SK-N-SH (cell line): ENCODE data around the gene KSR2. TPM values are rescaled to one million over a fixed set of nuclear protein-coding genes. Genes with fewer than 3 reads are reported as not detected.

Source experiments
- CTCF ChIA-PET: fragments of 300-600, 350-600 bp; formaldehyde crosslinking; extraction: SDS; loops from one replicate; lab custom pipeline; 2021; lab: Yijun Ruan, JAX
- POLR2A ChIA-PET: fragments of 350-600 bp; sonication (Branson Sonifier 250); formaldehyde crosslinking; extraction: SDS; loops from one replicate; lab custom pipeline; 2020; ENCODE audit warnings: antibody characterized with exemption, inconsistent platforms; lab: Yijun Ruan, JAX
- DNase-seq: peaks from one replicate; pipeline ENCODE4 v3.0.0; 2012
- H2AFZ ChIP-seq: fragments of 200-600 bp; sonication (generic); 2 replicates; pipeline ENCODE4 v1.8.1; 2016; ENCODE audit warnings: antibody characterized with exemption, mild to moderate bottlenecking, low read depth
- H3F3A ChIP-seq: fragments of 200-600 bp; sonication (generic); replicated peaks from 2 replicates; pipeline ENCODE3; 2016; ENCODE audit warnings: antibody characterized with exemption, mild to moderate bottlenecking; ENCODE audit not compliant: insufficient read depth
- H3K27ac ChIP-seq, 2 experiments: fragments of 200-500 bp in 1 of 2; fragments of 200-600 bp in 1 of 2; sonication (Bioruptor generic) in 1 of 2; sonication (generic), shearing (Covaris generic) in 1 of 2; 2 replicates each; pipeline versions ENCODE4 v1.5.1 to v1.6.1; 2014 to 2016; ENCODE audit warnings: low read depth in 2 of 2, inconsistent platforms in 1 of 2, low read length in 1 of 2, mild to moderate bottlenecking in 1 of 2, mixed read lengths in 1 of 2
- H3K27me3 ChIP-seq: fragments of 200-600 bp; sonication (generic), shearing (Covaris generic); 2 replicates; pipeline ENCODE4 v1.6.1; 2016; ENCODE audit warnings: mixed run types; ENCODE audit not compliant: insufficient read depth
- H3K36me3 ChIP-seq, 2 experiments: fragments of 200-500 bp in 1 of 2; fragments of 200-600 bp in 1 of 2; sonication (Bioruptor generic) in 1 of 2; sonication (generic) in 1 of 2; replicated peaks in 1 of 2; 2 replicates each; pipeline versions ENCODE3 to v1.5.1; 2014 to 2016; ENCODE audit warnings: low read length in 1 of 2, mild to moderate bottlenecking in 1 of 2; ENCODE audit not compliant: insufficient read depth in 2 of 2, control insufficient read depth in 1 of 2
- H3K4me1 ChIP-seq, 2 experiments: fragments of 200-500 bp in 1 of 2; fragments of 200-600 bp in 1 of 2; sonication (Bioruptor generic) in 1 of 2; sonication (generic), shearing (Covaris generic) in 1 of 2; 2 replicates each; pipeline versions ENCODE4 v1.5.1 to v1.6.1; 2014 to 2016; ENCODE audit warnings: low read depth in 1 of 2, low read length in 1 of 2, mixed run types in 1 of 2; ENCODE audit not compliant: insufficient read depth in 2 of 2, control insufficient read depth in 1 of 2
- H3K4me2 ChIP-seq: fragments of 200-600 bp; sonication (generic), shearing (Covaris generic); 2 replicates; pipeline ENCODE4 v1.6.1; 2017; ENCODE audit warnings: mixed run types
- H3K4me3 ChIP-seq, 2 experiments: fragments of 200-500 bp in 1 of 2; fragments of 200-600 bp in 1 of 2; sonication (Bioruptor generic) in 1 of 2; sonication (generic), shearing (Covaris generic) in 1 of 2; 2 replicates each; pipeline versions ENCODE4 v1.5.1 to v1.8.1; 2014 to 2016; ENCODE audit warnings: low read depth in 2 of 2, inconsistent platforms in 1 of 2, low read length in 1 of 2, mild to moderate bottlenecking in 1 of 2, mixed read lengths in 1 of 2, moderate library complexity in 1 of 2
- H3K79me2 ChIP-seq: fragments of 200-600 bp; sonication (generic); 2 replicates; pipeline ENCODE4 v1.8.1; 2017; ENCODE audit warnings: mild to moderate bottlenecking; ENCODE audit not compliant: insufficient read depth
- H3K9ac ChIP-seq: fragments of 200-600 bp; sonication (generic); 2 replicates; pipeline ENCODE4 v1.6.1; 2017; ENCODE audit warnings: mixed run types
- H3K9me2 ChIP-seq: fragments of 200-600 bp; sonication (generic); 2 replicates; pipeline ENCODE4 v1.6.1; 2017; ENCODE audit warnings: mixed run types
- H3K9me3 ChIP-seq: fragments of 200-600 bp; sonication (generic); 2 replicates; pipeline ENCODE4 v1.6.1; 2017; ENCODE audit warnings: mixed run types, mild to moderate bottlenecking, moderate library complexity
- H4K20me1 ChIP-seq: fragments of 200-600 bp; sonication (generic); 2 replicates; pipeline ENCODE4 v1.6.1; 2017; ENCODE audit warnings: mild to moderate bottlenecking, mixed run types; ENCODE audit not compliant: insufficient read depth
- CHD2 ChIP-seq: fragments of 150-350 bp; IDR thresholded peaks from 2 replicates; pipeline ENCODE4 v1.6.1; 2018; ENCODE audit warnings: low read length; ENCODE audit not compliant: partially characterized antibody
- EP300 ChIP-seq, 2 experiments: IDR thresholded peaks; 2 replicates each; pipeline versions ENCODE4 v1.4.0 to v1.6.1; 2012; ENCODE audit warnings: borderline replicate concordance in 1 of 2, low read depth in 1 of 2, low read length in 1 of 2
- EZH2phosphoT487 ChIP-seq: fragments of 200-600 bp; sonication (generic); IDR thresholded peaks from 2 replicates; pipeline ENCODE4 v1.6.1; 2017; ENCODE audit warnings: low read depth, mixed run types, mild to moderate bottlenecking, antibody characterized with exemption, moderate library complexity, borderline replicate concordance
- FOSL2 ChIP-seq: IDR thresholded peaks from 2 replicates; pipeline ENCODE4 v1.4.0; 2012; ENCODE audit warnings: low read depth, mild to moderate bottlenecking, moderate library complexity, borderline replicate concordance
- FOXJ3 ChIP-seq: sonication (generic); formaldehyde crosslinking; IDR thresholded peaks from 2 replicates; pipeline ENCODE4 v1.5.1; 2020; ENCODE audit warnings: mild to moderate bottlenecking, missing genetic modification reagents
- GATA2 ChIP-seq: sonication (generic); formaldehyde crosslinking; IDR thresholded peaks from 2 replicates; pipeline ENCODE4 v1.5.0; 2020; ENCODE audit warnings: mild to moderate bottlenecking, missing genetic modification reagents
- JUND ChIP-seq: IDR thresholded peaks from 2 replicates; pipeline ENCODE4 v1.4.0; 2012
- MEF2A ChIP-seq: IDR thresholded peaks from 2 replicates; pipeline ENCODE4 v1.4.0; 2012; ENCODE audit warnings: low read depth, borderline replicate concordance
- MXI1 ChIP-seq: IDR thresholded peaks from 2 replicates; pipeline ENCODE4 v1.6.1; 2012; ENCODE audit warnings: mild to moderate bottlenecking, low read depth, low read length, improper control_type of control experiment
- NFIC ChIP-seq: IDR thresholded peaks from 2 replicates; pipeline ENCODE4 v1.4.0; 2012; ENCODE audit warnings: borderline replicate concordance
- POLR2AphosphoS5 ChIP-seq: IDR thresholded peaks from 2 replicates; pipeline ENCODE4 v1.6.1; 2012; ENCODE audit warnings: low read depth, low read length
- RAD21 ChIP-seq: IDR thresholded peaks from 2 replicates; pipeline ENCODE4 v1.6.1; 2012; ENCODE audit warnings: mild to moderate bottlenecking, low read length
- TAF1 ChIP-seq: IDR thresholded peaks from 2 replicates; pipeline ENCODE4 v1.6.1; 2012; ENCODE audit warnings: low read depth, mild to moderate bottlenecking, low read length, moderate library complexity, borderline replicate concordance
- TCF12 ChIP-seq: IDR thresholded peaks from 2 replicates; pipeline ENCODE4 v1.4.0; 2012
- TEAD4 ChIP-seq: IDR thresholded peaks from 2 replicates; pipeline ENCODE4 v1.4.0; 2012; ENCODE audit warnings: mild to moderate bottlenecking, borderline replicate concordance; ENCODE audit not compliant: insufficient read depth
- WGBS: methylation state at CpG from one replicate; pipeline ENCODE4 v1.1.6; 2017; ENCODE audit warnings: low lambda C conversion rate; 5-methylcytosine and 5-hydroxymethylcytosine counted together
- polyA plus RNA-seq, 3 experiments: library from polyadenylated mRNA; depleted of rRNA; stranded (reverse); fragments of >200 nt; gene quantifications; 2 replicates each; pipeline ENCODE4 v1.2.3, GENCODE V29; 2012
- TF ChIP-seq, protein P1 (sequence below): fragments of 150-350 bp; IDR thresholded peaks from 2 replicates; pipeline ENCODE4 v1.6.1; 2016; ENCODE audit warnings: mild to moderate bottlenecking, low read depth, low read length
- TF ChIP-seq, protein P2 (sequence below): IDR thresholded peaks from 2 replicates; pipeline ENCODE4 v1.4.0; 2012; ENCODE audit warnings: low read depth, borderline replicate concordance
- TF ChIP-seq, protein P3 (sequence below): IDR thresholded peaks from 2 replicates; pipeline ENCODE4; 2012
- TF ChIP-seq, protein P4 (sequence below): fragments of 150-350 bp; IDR thresholded peaks from 2 replicates; pipeline ENCODE4 v1.6.1; 2017; ENCODE audit warnings: antibody characterized with exemption, low read length, low read depth, borderline replicate concordance
- TF ChIP-seq, protein P5 (sequence below): IDR thresholded peaks from 2 replicates; pipeline ENCODE4 v1.4.0; 2012; ENCODE audit warnings: low read depth, borderline replicate concordance
- TF ChIP-seq, protein P6 (sequence below): IDR thresholded peaks from 2 replicates; pipeline ENCODE4 v1.6.1; 2012; ENCODE audit warnings: mild to moderate bottlenecking, low read depth, low read length, moderate library complexity

Gene KSR2
- polyA plus RNA-seq, 1 of the 3 experiments (the other 2 are of a cell fraction), result 0.12 TPM

DNA sequence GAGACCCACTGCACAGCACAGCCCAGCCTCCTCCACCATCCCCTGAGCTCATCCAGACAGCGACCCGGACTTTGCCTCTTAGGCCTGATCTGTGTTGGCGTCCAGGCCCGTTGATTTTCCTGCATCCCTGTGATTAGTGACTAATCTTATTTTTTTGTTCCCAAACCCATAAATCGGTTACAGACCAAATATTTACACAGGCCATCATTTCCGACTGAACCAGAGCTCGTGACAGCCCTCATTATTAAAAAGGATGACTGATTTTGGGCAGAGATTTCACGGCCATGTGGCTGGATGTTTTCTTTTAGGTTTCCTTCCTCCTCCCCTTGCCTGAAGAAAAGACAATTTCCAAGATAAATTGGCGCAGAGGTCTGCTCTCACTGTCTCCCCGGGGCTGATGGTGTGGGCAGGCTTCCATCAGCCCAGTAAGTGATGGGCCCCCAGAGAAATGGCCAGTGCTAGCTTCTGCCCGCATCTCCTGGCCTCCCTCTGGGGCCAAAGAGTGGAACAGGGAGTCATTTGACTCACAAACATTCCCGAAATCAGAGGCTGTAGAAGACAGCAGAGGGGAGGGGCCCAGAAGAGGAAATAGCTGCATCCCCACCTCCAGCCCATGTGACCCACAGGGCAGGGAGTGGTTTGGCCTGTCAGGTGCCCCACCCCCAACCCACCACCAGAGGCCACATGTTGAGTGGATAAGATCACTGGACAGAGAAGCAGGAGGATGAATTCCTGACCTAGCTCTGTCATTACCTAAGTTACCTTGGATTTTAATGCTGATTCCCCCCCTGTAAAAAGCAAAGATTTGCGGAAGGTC is 283.5 kb downstream of the KSR2 start:
- Histone ChIP-seq H2AFZ (peak overlapping the region; percentile 69; the same call in 1 of the 2 replicates), H3K4me1 (peaks cover 32 to 44% of the 10 kb centered on the region in 2 experiments), H3K79me2 (no peaks in the 10 kb centered on the region), H3K27ac (peak overlapping the region; percentile 94 to 97), H3K9ac (peak overlapping the region; percentile 75), H3F3A (peaks cover 41% of the 10 kb centered on the region), H3K27me3 (no peaks in the 10 kb centered on the region), H3K4me3 (peak overlapping the region; percentile 6 to 54; a peak in 2 of 4 replicates), H3K9me3 (no peaks in the 10 kb centered on the region), H3K9me2 (no peaks in the 10 kb centered on the region), H3K4me2 (peak overlapping the region; percentile 70), H4K20me1 (no peaks in the 10 kb centered on the region), H3K36me3 (no peaks in the 10 kb centered on the region)
- WGBS, result 7% methylated on average over 13 of the region's 13 CpGs
- DNase-seq, result peak; percentile 84
- CTCF ChIA-PET, result interaction anchor here (0.6 to 2.2 kb wide), 14 partner anchors 11 to 318 kb away, joined by 3 to 19 read pairs (median 4); no protein-coding TSS in a partner anchor
- POLR2A ChIA-PET, result interaction anchor here (0.8 to 1.3 kb wide), 4 partner anchors 12 to 322 kb away, joined by 3 to 7 read pairs (median 4); no protein-coding TSS in a partner anchor
- TF ChIP-seq TEAD4 (peak; percentile 86), EP300 (IDR thresholded peaks at IDR 0.05; ENCODE audit: borderline replicate concordance in 1 of 2, low read depth in 1 of 2, low read length in 1 of 2) (peak; percentile 86 to 96), FOSL2 (peak; percentile 59), JUND (peak; percentile 78), FOXJ3 (CRISPR knock-in tag) (peak; percentile 95), TAF1 (no peak), TCF12 (peak; percentile 93), CHD2 (peak; percentile 75), NFIC (peak; percentile 43), POLR2AphosphoS5 (peak; percentile 73; the same call in 1 of the 2 replicates), GATA2 (CRISPR knock-in tag) (peak; percentile 86), RAD21 (peak; percentile 40), MEF2A (peak; percentile 28; the same call in 1 of the 2 replicates), EZH2phosphoT487 (no peak), MXI1 (no peak; the same call in none of the 2 replicates)
- TF ChIP-seq, protein P1, sequence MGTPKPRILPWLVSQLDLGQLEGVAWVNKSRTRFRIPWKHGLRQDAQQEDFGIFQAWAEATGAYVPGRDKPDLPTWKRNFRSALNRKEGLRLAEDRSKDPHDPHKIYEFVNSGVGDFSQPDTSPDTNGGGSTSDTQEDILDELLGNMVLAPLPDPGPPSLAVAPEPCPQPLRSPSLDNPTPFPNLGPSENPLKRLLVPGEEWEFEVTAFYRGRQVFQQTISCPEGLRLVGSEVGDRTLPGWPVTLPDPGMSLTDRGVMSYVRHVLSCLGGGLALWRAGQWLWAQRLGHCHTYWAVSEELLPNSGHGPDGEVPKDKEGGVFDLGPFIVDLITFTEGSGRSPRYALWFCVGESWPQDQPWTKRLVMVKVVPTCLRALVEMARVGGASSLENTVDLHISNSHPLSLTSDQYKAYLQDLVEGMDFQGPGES, result no peak
- TF ChIP-seq, protein P2, sequence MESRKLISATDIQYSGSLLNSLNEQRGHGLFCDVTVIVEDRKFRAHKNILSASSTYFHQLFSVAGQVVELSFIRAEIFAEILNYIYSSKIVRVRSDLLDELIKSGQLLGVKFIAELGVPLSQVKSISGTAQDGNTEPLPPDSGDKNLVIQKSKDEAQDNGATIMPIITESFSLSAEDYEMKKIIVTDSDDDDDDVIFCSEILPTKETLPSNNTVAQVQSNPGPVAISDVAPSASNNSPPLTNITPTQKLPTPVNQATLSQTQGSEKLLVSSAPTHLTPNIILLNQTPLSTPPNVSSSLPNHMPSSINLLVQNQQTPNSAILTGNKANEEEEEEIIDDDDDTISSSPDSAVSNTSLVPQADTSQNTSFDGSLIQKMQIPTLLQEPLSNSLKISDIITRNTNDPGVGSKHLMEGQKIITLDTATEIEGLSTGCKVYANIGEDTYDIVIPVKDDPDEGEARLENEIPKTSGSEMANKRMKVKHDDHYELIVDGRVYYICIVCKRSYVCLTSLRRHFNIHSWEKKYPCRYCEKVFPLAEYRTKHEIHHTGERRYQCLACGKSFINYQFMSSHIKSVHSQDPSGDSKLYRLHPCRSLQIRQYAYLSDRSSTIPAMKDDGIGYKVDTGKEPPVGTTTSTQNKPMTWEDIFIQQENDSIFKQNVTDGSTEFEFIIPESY, result peak; percentile 59; the same call in 1 of the 2 replicates
- TF ChIP-seq, protein P3, sequence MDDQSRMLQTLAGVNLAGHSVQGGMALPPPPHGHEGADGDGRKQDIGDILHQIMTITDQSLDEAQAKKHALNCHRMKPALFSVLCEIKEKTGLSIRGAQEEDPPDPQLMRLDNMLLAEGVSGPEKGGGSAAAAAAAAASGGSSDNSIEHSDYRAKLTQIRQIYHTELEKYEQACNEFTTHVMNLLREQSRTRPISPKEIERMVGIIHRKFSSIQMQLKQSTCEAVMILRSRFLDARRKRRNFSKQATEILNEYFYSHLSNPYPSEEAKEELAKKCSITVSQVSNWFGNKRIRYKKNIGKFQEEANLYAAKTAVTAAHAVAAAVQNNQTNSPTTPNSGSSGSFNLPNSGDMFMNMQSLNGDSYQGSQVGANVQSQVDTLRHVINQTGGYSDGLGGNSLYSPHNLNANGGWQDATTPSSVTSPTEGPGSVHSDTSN, result peak; percentile 95
- TF ChIP-seq, protein P4, sequence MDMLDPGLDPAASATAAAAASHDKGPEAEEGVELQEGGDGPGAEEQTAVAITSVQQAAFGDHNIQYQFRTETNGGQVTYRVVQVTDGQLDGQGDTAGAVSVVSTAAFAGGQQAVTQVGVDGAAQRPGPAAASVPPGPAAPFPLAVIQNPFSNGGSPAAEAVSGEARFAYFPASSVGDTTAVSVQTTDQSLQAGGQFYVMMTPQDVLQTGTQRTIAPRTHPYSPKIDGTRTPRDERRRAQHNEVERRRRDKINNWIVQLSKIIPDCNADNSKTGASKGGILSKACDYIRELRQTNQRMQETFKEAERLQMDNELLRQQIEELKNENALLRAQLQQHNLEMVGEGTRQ, result peak; percentile 70
- TF ChIP-seq, protein P5, sequence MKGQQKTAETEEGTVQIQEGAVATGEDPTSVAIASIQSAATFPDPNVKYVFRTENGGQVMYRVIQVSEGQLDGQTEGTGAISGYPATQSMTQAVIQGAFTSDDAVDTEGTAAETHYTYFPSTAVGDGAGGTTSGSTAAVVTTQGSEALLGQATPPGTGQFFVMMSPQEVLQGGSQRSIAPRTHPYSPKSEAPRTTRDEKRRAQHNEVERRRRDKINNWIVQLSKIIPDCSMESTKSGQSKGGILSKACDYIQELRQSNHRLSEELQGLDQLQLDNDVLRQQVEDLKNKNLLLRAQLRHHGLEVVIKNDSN, result peak; percentile 90
- TF ChIP-seq, protein P6, sequence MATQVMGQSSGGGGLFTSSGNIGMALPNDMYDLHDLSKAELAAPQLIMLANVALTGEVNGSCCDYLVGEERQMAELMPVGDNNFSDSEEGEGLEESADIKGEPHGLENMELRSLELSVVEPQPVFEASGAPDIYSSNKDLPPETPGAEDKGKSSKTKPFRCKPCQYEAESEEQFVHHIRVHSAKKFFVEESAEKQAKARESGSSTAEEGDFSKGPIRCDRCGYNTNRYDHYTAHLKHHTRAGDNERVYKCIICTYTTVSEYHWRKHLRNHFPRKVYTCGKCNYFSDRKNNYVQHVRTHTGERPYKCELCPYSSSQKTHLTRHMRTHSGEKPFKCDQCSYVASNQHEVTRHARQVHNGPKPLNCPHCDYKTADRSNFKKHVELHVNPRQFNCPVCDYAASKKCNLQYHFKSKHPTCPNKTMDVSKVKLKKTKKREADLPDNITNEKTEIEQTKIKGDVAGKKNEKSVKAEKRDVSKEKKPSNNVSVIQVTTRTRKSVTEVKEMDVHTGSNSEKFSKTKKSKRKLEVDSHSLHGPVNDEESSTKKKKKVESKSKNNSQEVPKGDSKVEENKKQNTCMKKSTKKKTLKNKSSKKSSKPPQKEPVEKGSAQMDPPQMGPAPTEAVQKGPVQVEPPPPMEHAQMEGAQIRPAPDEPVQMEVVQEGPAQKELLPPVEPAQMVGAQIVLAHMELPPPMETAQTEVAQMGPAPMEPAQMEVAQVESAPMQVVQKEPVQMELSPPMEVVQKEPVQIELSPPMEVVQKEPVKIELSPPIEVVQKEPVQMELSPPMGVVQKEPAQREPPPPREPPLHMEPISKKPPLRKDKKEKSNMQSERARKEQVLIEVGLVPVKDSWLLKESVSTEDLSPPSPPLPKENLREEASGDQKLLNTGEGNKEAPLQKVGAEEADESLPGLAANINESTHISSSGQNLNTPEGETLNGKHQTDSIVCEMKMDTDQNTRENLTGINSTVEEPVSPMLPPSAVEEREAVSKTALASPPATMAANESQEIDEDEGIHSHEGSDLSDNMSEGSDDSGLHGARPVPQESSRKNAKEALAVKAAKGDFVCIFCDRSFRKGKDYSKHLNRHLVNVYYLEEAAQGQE, result no peak
